Heart left ventricle (tissue), 16 donors: ENCODE data around the gene CTDP1. TPM values are rescaled to one million over a fixed set of nuclear protein-coding genes. Genes with fewer than 3 reads are reported as not detected.
A peak's percentile ranks its signal among the peaks of the same experiment; 100 is the strongest.

Experiments
- ATAC-seq, 4 donors: fragments of 200-7000 bp; cut with Tn5 transposase; one replicate each; pipeline ENCODE4 v1.9.1; 2020 to 2022; ENCODE audit warnings: moderate library complexity in 4 of 4, mild to moderate bottlenecking in 3 of 4, moderate number of reproducible peaks in 1 of 4
- DNase-seq, 5 donors: peaks; one replicate each; pipeline ENCODE4 v3.0.0-alpha.2; 2020
- H3K27ac ChIP-seq, 12 donors: fragments of 200-600 bp; sonication (generic) in 4 of 12; one replicate each; pipeline versions ENCODE4 v1.5.0 to v1.8.0; 2016 to 2022; ENCODE audit warnings: mild to moderate bottlenecking in 2 of 12
- H3K27me3 ChIP-seq, 9 donors: fragments of 200-600 bp; sonication (generic) in 2 of 9; one replicate each; pipeline versions ENCODE4 v1.5.1 to v1.8.0; 2016 to 2022; ENCODE audit warnings: mild to moderate bottlenecking in 3 of 9
- H3K36me3 ChIP-seq, 9 donors: fragments of 200-600 bp; sonication (generic) in 2 of 9; one replicate each; pipeline versions ENCODE4 v1.5.0 to v1.8.0; 2018 to 2022; ENCODE audit warnings: mild to moderate bottlenecking in 2 of 9
- H3K4me1 ChIP-seq, 12 donors: fragments of 200-600 bp; sonication (generic) in 4 of 12; one replicate each; pipeline versions ENCODE4 v1.5.0 to v1.8.0; 2016 to 2022; ENCODE audit warnings: mild to moderate bottlenecking in 3 of 12
- H3K4me3 ChIP-seq, 12 donors: fragments of 200-600 bp; sonication (generic) in 4 of 12; one replicate each; pipeline versions ENCODE4 v1.5.0 to v1.8.0; 2017 to 2022; ENCODE audit warnings: mild to moderate bottlenecking in 9 of 12, moderate library complexity in 4 of 12
- H3K9me3 ChIP-seq, 12 donors: fragments of 200-600 bp; sonication (generic) in 4 of 12; one replicate each; pipeline versions ENCODE4 v1.5.0 to v1.8.0; 2016 to 2022; ENCODE audit warnings: mild to moderate bottlenecking in 1 of 12
- POLR2A ChIP-seq, 2 donors: fragments of 450-650 bp; IDR thresholded peaks; one replicate each; pipeline ENCODE4 v1.6.1; 2017; ENCODE audit warnings: antibody characterized with exemption in 2 of 2, mild to moderate bottlenecking in 2 of 2, moderate library complexity in 2 of 2
- WGBS, 4 donors: extraction: QIAGEN DNeasy Blood & Tissue Kit in 2 of 4; methylation state at CpG; one replicate each; pipeline versions ENCODE4 v1.1.5 to v1.1.7; 2013 to 2018; 5-methylcytosine and 5-hydroxymethylcytosine counted together
- intact Hi-C, 10 donors: fragments of 100-400 bp; cut with DNase I; formaldehyde crosslinking; loops; one replicate each; pipeline versions ENCODE4 v1.11.1 to v1.14.2; 2022
- polyA plus RNA-seq, 2 donors: library from polyadenylated mRNA; stranded (reverse); fragments of 200-250 nt; gene quantifications; one replicate each; pipeline ENCODE4 v1.2.3, GENCODE V29; 2013
- total RNA-seq, 9 donors: library from RNA; depleted of rRNA in 2 of 9; stranded (reverse); fragments of >200 nt in 2 of 9; fragmentation: NEBNext Ultra II Directional in 3 of 9; extraction: Animal tissue kit (Norgen Biotek cat#: 25700) in 3 of 9; gene quantifications; one replicate each; pipeline versions ENCODE4 v1.1.0 to v1.2.4, GENCODE V29; 2016 to 2023
- TF ChIP-seq, protein P1 (sequence below), 12 donors: fragments of 200-600 bp; sonication (generic) in 4 of 12; IDR thresholded peaks; one replicate each; pipeline versions ENCODE4 v1.5.0 to v1.8.0; 2018 to 2022; ENCODE audit warnings: antibody characterized with exemption in 12 of 12, mild to moderate bottlenecking in 5 of 12
- donor health status: ischemic (EF 13 %, LVEDD 7.1; RV severe dilation, severe dysfunction).
- donor health status: healthy with polysubstance abuse.
- donor health status: DM: no; HTN: yes; CAD: no.
- donor health status: DM: no; HTN: no; CAD: no.
- donor health status: ischemic (EF 25% LVEDD 6.9; RV normal size, moderate dysfunction).
- donor health status: ischemic (EF 25% LVEDD 5.7; RV mildly dilated, moderate dysfunction).
- donor health status: healthy.
- donor health status: DM: yes; HTN: yes; CAD: no.
- donor health status: ischemic (EF 35%, LVEDD 5.7; RV mildly dilated, moderate dysfunction).
- donor health status: nonischemic (EF 11% LVEDD 7.7; RV severe dilation, severe dysfunction).
- donor health status: DM: yes; HTN: yes; CAD: no.
- donor health status: PGD.
- donor health status: ischemic (EF 29% LVEDD 5.4; RV normal size, mild dysfunction).
- donor health status: nonischemic (EF 23%, LVEDD 6.1; RV moderate dilation, normal function).

The CTDP1 gene
- total and polyA plus RNA-seq, 11 donors, result 6.0 to 17.1 (median 10.3) TPM

GRCh38 chr18:79768745-79769144, 89.1 kb downstream of the CTDP1 start:
- Histone ChIP-seq H3K9me3 (peaks cover 0 to 27% (median 10%) of the 10 kb centered on the region in 12 donors), H3K27ac (no peak overlapping the region), H3K27me3 (peaks cover 0 to 20% (median 0%) of the 10 kb centered on the region in 9 donors), H3K36me3 (no peaks in the 10 kb centered on the region), H3K4me3 (no peak overlapping the region), H3K4me1 (no peaks in the 10 kb centered on the region)
- no peak for DNase-seq
- ATAC-seq, result no peak
- WGBS, 4 donors, result 47 to 63% (median 54%) methylated on average over 3 of the region's 3 CpGs
- intact Hi-C loops, result no loop called here
- no peak for TF ChIP-seq POLR2A (IDR thresholded peaks at IDR 0.05)
- TF ChIP-seq, protein P1, sequence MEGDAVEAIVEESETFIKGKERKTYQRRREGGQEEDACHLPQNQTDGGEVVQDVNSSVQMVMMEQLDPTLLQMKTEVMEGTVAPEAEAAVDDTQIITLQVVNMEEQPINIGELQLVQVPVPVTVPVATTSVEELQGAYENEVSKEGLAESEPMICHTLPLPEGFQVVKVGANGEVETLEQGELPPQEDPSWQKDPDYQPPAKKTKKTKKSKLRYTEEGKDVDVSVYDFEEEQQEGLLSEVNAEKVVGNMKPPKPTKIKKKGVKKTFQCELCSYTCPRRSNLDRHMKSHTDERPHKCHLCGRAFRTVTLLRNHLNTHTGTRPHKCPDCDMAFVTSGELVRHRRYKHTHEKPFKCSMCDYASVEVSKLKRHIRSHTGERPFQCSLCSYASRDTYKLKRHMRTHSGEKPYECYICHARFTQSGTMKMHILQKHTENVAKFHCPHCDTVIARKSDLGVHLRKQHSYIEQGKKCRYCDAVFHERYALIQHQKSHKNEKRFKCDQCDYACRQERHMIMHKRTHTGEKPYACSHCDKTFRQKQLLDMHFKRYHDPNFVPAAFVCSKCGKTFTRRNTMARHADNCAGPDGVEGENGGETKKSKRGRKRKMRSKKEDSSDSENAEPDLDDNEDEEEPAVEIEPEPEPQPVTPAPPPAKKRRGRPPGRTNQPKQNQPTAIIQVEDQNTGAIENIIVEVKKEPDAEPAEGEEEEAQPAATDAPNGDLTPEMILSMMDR (IDR thresholded peaks at IDR 0.05), result no peak

DNA sequence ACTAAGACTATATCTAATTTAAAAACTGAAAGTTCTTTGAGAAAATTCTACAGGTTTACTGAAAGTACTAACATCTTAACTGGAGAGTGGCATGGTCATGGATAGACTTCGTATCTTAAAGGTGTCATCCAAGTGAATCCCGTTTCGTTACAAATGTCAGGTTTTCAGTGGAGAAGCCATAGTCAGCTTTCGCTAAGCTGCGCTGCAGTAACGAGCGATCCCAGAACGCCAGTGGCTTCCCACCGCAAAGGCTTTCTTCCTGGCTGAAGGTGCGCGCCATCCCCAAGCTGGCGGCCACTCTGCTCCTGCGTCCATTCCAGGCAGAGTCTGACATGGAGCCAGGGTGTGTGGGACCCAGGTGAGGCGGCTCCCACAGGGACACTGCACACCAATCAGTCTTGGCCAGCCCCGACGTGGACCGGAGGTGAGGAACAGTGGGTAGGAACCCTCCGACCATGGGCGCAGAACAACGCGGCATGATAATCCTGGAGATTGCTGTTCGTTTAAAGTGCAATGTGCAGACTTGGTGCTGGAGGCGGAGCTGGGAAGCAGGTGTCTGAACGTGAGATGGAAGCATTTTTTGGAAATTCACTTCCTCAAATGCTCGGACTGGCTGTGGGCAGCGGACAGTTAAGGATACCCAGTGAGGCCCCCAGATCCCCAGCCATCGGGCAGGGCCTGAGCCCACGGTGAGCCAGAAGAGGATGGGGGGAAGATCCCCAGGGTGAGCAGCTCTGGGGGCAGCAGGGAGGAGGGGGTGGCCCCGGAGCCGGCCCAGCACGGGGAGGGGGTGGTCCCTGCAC, 90.3 kb downstream of the CTDP1 start:
- Histone ChIP-seq H3K27ac (no peak overlapping the region), H3K9me3 (peaks cover 0 to 27% (median 10%) of the 10 kb centered on the region in 12 donors), H3K27me3 (peaks cover 0 to 29% (median 0%) of the 10 kb centered on the region in 9 donors), H3K4me1 (no peaks in the 10 kb centered on the region), H3K4me3 (no peak overlapping the region), H3K36me3 (no peaks in the 10 kb centered on the region)
- ATAC-seq, result no peak
- no peak for TF ChIP-seq POLR2A (IDR thresholded peaks at IDR 0.05)
- TF ChIP-seq, protein P1 (IDR thresholded peaks at IDR 0.05), result no peak
- 85 to 88% (median 87%) methylated on average over 31 of the region's 31 CpGs for WGBS, 4 donors
- peak in 1 of 5 donors; percentile 24 for DNase-seq
- intact Hi-C loops, result no loop called here

DNA sequence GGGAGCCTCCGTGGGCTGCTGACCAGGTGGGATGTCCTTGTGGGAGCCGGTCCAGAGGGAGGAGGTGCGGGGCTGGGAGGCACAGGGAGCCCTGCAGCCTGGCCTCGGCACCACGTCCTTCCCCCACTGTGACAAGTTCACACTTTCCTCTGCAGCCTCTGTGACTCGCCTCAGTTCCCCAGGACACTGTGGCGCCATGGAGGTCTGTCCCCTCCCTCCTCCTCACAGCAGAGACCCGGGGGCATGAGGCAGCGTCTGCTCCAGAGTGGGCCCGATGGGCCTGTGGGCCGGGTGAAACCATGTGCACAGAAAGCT, 90.9 kb downstream of the CTDP1 start:
- 60 to 81% (median 73%) methylated on average over 7 to 11 of the region's 11 CpGs for WGBS, 4 donors
- peaks cover 0 to 35% (median 0%) of the 10 kb centered on the region in 9 donors for H3K27me3 ChIP-seq

DNA sequence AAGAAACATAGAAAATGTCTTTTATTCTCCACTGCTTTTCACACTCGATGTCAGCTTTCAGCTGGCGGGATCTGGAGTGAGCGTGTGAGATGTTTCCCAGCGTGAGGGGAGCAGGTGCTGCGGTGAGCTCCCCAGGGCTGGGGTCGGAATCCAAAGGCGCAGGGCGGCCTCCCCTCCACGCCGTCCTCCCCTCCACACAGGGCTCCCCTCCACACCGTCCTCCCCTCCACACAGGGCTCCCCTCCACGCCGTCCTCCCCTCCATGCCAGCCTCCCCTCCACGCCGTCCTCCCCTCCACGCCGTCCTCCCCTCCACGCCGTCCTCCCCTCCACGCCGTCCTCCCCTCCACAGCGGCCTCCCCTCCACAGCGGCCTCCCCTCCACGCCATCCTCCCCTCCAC, 91.2 kb downstream of the CTDP1 start:
- H3K4me1 ChIP-seq, result no peaks in the 10 kb centered on the region
- TF ChIP-seq, protein P1 (IDR thresholded peaks at IDR 0.05), result no peak
- no peak for TF ChIP-seq POLR2A (IDR thresholded peaks at IDR 0.05)
- H3K4me3 ChIP-seq, result no peak overlapping the region
- DNase-seq (no peak), ATAC-seq (no peak)
- intact Hi-C loops, result no loop called here
- peaks cover 0 to 27% (median 10%) of the 10 kb centered on the region in 12 donors for H3K9me3 ChIP-seq
- 74 to 80% (median 77%) methylated on average over 20 to 24 of the region's 24 CpGs for WGBS, 4 donors
- H3K36me3 ChIP-seq, result no peaks in the 10 kb centered on the region
- H3K27me3 ChIP-seq, result peaks cover 0 to 38% (median under 1%) of the 10 kb centered on the region in 9 donors
- H3K27ac ChIP-seq, result no peak overlapping the region

More for the DNA sequence above, 90.9 kb downstream of the CTDP1 start:
- no peak for ATAC-seq
- TF ChIP-seq POLR2A (IDR thresholded peaks at IDR 0.05), result no peak
- TF ChIP-seq, protein P1 (IDR thresholded peaks at IDR 0.05), result no peak
- intact Hi-C loops, result no loop called here
- H3K4me1 ChIP-seq, result no peaks in the 10 kb centered on the region
- H3K9me3 ChIP-seq, result peaks cover 0 to 27% (median 10%) of the 10 kb centered on the region in 12 donors
- no peaks in the 10 kb centered on the region for H3K36me3 ChIP-seq
- DNase-seq, result peak in 1 of 5 donors; percentile 14
- no peak overlapping the region for H3K4me3 ChIP-seq
- H3K27ac ChIP-seq, result no peak overlapping the region
